ENCODE measurements around the gene GPR21. TPM values are rescaled to one million over a fixed set of nuclear protein-coding genes. Genes with fewer than 3 reads are reported as not detected.

The GPR21 gene
- total and polyA plus RNA-seq, 4 donors, result 0.03 to 6.1 (median 3.7) TPM; not detected in 1

DNA sequence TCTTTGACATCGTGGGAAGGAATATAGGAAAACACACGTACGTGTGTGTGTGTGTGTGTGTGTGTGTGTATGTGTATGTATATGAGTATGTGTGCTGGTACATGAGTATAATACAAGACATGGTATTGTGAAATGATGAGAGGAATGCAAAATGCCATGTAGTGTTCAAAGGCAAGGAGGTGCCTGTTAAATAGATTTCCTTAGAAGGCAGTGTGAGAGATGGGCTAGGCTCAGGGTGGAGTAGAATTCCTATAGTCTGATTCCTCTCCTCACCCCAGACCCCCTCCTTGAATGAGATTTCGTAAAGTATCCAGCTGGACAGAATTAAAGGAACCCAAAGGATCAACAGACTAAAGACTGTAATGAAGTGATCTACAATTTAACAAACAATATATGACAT lies 11.1 kb downstream of the GPR21 start:
- H3K9me3 ChIP-seq (ENCODE audit: control insufficient read depth in 4 of 4, insufficient read depth in 3 of 4, low read length in 3 of 4), result peaks cover 0 to 3% (median 0%) of the 10 kb centered on the region in 4 donors
- DNase-seq (peak; percentile 37 to 83 (median 77)), ATAC-seq (ENCODE audit: insufficient read depth, low FRiP score) (no peak)
- peaks cover 0 to 5% (median 3%) of the 10 kb centered on the region in 4 donors for H3K36me3 ChIP-seq (ENCODE audit: control insufficient read depth in 4 of 4, insufficient read depth in 4 of 4, low read length in 4 of 4)
- 70 to 73% methylated on average over 4 of the region's 4 CpGs for WGBS, 2 donors
- no peak overlapping the region for H3K9ac ChIP-seq (ENCODE audit: insufficient read depth in 1 of 2, low read length in 2 of 2)
- no peak overlapping the region for H3K27ac ChIP-seq (ENCODE audit: low read depth in 1 of 2, low read length in 1 of 2)
- no peaks in the 10 kb centered on the region for H3K27me3 ChIP-seq (ENCODE audit: control insufficient read depth in 3 of 3, insufficient read depth in 3 of 3, low read length in 2 of 3)
- H3K4me3 ChIP-seq, result no peak overlapping the region
- TF ChIP-seq, protein P1, sequence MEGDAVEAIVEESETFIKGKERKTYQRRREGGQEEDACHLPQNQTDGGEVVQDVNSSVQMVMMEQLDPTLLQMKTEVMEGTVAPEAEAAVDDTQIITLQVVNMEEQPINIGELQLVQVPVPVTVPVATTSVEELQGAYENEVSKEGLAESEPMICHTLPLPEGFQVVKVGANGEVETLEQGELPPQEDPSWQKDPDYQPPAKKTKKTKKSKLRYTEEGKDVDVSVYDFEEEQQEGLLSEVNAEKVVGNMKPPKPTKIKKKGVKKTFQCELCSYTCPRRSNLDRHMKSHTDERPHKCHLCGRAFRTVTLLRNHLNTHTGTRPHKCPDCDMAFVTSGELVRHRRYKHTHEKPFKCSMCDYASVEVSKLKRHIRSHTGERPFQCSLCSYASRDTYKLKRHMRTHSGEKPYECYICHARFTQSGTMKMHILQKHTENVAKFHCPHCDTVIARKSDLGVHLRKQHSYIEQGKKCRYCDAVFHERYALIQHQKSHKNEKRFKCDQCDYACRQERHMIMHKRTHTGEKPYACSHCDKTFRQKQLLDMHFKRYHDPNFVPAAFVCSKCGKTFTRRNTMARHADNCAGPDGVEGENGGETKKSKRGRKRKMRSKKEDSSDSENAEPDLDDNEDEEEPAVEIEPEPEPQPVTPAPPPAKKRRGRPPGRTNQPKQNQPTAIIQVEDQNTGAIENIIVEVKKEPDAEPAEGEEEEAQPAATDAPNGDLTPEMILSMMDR (IDR thresholded peaks at IDR 0.05; ENCODE audit: control extremely low read depth, extremely low read depth), result no peak
- H3K4me1 ChIP-seq (ENCODE audit: control insufficient read depth in 5 of 5, insufficient read depth in 5 of 5, low read length in 5 of 5), result peaks cover 0 to 38% (median 4%) of the 10 kb centered on the region in 5 donors

DNA sequence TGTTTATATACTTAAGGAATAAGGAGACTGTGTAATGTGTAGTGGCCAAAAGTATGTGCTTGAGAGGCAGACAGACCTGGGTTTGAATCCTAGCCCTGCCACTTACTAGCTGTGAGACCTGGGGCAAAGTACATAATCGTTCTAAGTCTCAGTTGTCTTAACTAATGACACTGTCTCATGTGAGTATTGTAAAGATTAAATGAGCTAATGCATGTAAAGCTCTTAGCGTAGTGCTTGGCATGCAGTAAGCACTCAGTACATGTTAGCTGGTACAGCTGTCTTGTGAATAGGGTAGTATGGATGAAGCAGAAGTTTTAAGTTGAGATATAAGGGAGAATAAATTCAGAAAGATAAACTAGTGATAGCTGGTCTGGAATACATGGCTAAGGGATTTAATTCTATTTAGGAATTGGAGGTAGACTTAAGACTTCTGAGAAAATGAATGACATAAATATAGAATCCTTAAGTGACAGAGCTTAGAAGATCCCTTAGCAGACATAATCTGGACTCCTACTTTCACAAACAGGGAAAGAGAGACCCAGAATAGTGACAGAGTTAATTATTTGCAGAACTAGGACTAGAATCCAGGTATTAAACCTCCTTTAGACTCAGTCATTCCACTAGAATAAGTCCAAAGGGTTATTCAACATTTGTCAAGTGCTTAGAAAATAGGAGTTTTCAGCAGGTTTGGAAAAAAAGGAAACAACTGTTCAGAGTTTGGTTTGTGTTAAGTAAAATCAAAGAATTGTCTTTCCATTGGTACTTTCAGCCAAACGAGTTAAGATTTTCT lies 13.1 kb downstream of the GPR21 start:
- no peaks in the 10 kb centered on the region for H3K27me3 ChIP-seq (ENCODE audit: control insufficient read depth in 3 of 3, insufficient read depth in 3 of 3, low read length in 2 of 3)
- no peak overlapping the region for H3K4me3 ChIP-seq
- 65 to 68% methylated on average over 3 of the region's 3 CpGs for WGBS, 2 donors
- H3K4me1 ChIP-seq (ENCODE audit: control insufficient read depth in 5 of 5, insufficient read depth in 5 of 5, low read length in 5 of 5), result peaks cover 0 to 43% (median 6%) of the 10 kb centered on the region in 5 donors
- no peak overlapping the region for H3K27ac ChIP-seq (ENCODE audit: low read depth in 1 of 2, low read length in 1 of 2)
- H3K36me3 ChIP-seq (ENCODE audit: control insufficient read depth in 4 of 4, insufficient read depth in 4 of 4, low read length in 4 of 4), result peaks cover 0 to 3% (median 2%) of the 10 kb centered on the region in 4 donors
- ATAC-seq (ENCODE audit: insufficient read depth, low FRiP score), result no peak
- no peak for DNase-seq
- no peak overlapping the region for H3K9ac ChIP-seq (ENCODE audit: insufficient read depth in 1 of 2, low read length in 2 of 2)
- H3K9me3 ChIP-seq (ENCODE audit: control insufficient read depth in 4 of 4, insufficient read depth in 3 of 4, low read length in 3 of 4), result peaks cover 0 to 3% (median 0%) of the 10 kb centered on the region in 4 donors
- TF ChIP-seq, protein P1 (IDR thresholded peaks at IDR 0.05; ENCODE audit: control extremely low read depth, extremely low read depth), result no peak

DNA sequence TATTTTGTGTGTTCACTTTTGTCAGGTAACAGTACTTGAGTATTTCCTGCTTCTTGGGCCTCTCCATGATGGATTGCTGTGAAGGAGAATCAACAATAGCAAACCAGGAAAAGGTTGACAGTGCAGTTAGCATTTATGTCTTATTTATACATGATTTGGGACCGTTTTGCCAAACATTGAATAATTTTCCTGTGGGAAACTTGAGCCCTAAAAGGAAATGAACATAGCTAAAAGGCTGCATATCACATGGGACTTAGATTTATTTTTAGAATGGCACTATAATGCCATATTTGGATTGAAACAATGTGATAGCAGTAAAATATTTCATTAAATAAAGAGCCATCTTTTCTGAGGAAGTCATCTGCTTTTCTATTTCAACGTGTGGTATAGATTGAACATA lies 15.3 kb downstream of the GPR21 start:
- Histone ChIP-seq H3K27ac (ENCODE audit: low read depth in 1 of 2, low read length in 1 of 2) (no peak overlapping the region), H3K27me3 (ENCODE audit: control insufficient read depth in 3 of 3, insufficient read depth in 3 of 3, low read length in 2 of 3) (no peaks in the 10 kb centered on the region), H3K9ac (ENCODE audit: insufficient read depth in 1 of 2, low read length in 2 of 2) (no peak overlapping the region), H3K9me3 (ENCODE audit: control insufficient read depth in 4 of 4, insufficient read depth in 3 of 4, low read length in 3 of 4) (no peaks in the 10 kb centered on the region), H3K4me3 (no peak overlapping the region), H3K4me1 (ENCODE audit: control insufficient read depth in 5 of 5, insufficient read depth in 5 of 5, low read length in 5 of 5) (peaks cover 0 to 47% (median 6%) of the 10 kb centered on the region in 5 donors), H3K36me3 (ENCODE audit: control insufficient read depth in 4 of 4, insufficient read depth in 4 of 4, low read length in 4 of 4) (peaks cover 0 to 1% (median 0%) of the 10 kb centered on the region in 4 donors)
- WGBS, 2 donors, result 17 to 20% methylated on average over 2 of the region's 2 CpGs
- ATAC-seq (ENCODE audit: insufficient read depth, low FRiP score) (no peak), DNase-seq (peak in 1 of 3 donors; percentile 44)
- TF ChIP-seq, protein P1 (IDR thresholded peaks at IDR 0.05; ENCODE audit: control extremely low read depth, extremely low read depth), result no peak
